GM12872 (cell line): Measurements from ENCODE around the gene POPDC2.

Experiments used
- TF ChIP-seq, protein P1 (sequence below): IDR thresholded peaks from 3 replicates; pipeline ENCODE4 v1.5.1; 2011; ENCODE audit warnings: low read depth, mild to moderate bottlenecking, low read length, moderate library complexity; ENCODE audit not compliant: insufficient read depth

Gene POPDC2

DNA sequence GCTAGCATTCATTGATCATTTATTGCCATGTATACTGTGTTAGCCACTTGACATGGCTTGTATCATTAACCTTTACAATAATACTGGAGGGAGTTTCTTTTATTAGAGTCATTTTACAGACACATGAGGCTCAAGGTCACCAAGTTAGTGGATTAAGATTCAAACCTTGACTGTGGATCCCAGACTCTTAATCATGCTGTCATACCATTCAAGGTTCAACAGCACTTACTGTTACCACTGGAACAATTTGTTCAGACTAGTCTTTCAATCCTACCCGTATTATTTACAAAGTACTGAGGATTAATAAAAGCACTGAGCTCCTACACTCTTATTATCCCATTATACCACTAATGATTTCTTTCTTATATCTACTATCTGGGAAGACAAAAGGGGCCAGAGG lies 15.6 kb upstream of the POPDC2 start:
- TF ChIP-seq, protein P1, sequence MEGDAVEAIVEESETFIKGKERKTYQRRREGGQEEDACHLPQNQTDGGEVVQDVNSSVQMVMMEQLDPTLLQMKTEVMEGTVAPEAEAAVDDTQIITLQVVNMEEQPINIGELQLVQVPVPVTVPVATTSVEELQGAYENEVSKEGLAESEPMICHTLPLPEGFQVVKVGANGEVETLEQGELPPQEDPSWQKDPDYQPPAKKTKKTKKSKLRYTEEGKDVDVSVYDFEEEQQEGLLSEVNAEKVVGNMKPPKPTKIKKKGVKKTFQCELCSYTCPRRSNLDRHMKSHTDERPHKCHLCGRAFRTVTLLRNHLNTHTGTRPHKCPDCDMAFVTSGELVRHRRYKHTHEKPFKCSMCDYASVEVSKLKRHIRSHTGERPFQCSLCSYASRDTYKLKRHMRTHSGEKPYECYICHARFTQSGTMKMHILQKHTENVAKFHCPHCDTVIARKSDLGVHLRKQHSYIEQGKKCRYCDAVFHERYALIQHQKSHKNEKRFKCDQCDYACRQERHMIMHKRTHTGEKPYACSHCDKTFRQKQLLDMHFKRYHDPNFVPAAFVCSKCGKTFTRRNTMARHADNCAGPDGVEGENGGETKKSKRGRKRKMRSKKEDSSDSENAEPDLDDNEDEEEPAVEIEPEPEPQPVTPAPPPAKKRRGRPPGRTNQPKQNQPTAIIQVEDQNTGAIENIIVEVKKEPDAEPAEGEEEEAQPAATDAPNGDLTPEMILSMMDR = no peak

GRCh38 chr3:119675188-119675874 lies 14.9 kb upstream of the POPDC2 start:
- TF ChIP-seq, protein P1 = no peak

- TF ChIP-seq, protein P1 = no peak
Measured at GRCh38 chr3:119673875-119674274, 13.5 kb upstream of the POPDC2 start.

DNA sequence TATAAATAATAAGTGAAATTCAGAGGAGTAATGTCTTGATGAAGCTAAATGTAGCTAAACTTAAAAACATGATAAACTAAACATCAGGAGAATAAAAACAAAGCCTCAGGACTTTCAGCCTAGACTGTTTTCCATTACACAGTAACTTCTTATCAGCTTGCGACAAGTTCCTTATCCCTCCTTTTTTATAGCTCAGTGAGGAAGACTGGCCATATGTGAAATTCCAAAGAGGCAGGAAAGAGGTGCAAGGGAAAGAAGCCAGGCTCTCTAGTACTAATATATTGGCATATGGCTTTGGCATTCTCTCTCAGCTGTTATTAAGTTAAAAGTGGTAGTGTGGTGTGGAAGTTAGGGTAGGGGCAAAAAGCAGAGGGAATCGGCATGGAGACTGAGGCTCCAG lies 12.4 kb upstream of the POPDC2 start:
- TF ChIP-seq, protein P1 = no peak

- TF ChIP-seq, protein P1 = no peak
Measured at GRCh38 chr3:119669906-119670570, 9.6 kb upstream of the POPDC2 start.

DNA sequence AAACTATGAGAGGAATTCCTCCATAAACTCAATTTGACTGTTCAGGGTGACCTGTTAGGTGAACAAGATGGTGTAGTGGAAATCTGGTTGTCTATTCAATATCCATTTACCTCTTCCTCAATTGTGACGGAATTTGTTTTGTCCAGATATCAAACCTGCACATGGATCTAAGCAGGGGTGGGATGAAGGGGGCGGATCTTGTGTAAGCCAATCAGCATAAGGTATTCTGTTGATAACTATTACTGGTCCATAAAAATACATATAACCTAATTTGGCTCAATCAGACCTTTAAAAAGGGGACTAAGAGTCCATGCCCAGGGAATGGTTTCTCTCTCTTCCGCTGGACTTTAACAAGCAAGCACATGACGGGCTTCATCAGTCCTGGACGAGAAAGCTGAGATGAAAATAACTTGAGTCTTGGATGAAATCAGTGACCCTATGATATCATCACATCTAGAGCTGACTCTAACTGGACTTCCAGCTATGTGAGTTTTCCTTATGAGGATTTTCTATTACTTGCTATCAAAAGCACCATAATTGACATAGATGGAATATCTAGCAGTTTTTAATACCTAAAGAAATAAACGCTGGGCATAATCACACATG lies 5.7 kb upstream of the POPDC2 start:
- TF ChIP-seq, protein P1 = no peak

DNA sequence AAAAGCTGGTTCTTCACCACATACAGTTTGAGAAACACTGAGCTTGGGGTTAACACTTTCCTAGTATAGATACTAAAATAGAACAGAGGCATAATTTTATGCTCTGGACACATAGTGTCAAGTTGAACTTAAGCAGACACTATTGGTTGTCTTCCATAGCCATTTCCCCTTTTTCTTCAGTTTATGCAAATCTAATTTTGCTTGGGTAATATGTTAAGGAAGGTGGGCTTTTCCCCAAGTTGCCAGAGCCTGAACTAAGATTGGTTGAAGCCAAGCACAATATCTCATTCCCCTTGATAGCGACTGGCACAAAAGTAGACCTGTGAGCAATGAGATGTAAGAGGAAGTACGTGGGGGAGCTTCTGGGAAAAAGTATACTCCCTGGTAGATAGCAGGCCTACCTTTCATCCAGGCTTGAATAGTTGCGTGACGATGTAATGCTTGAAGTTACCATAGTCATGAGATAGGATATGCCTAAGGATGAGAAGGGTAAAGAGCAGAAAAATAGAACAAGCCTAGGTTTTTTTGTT lies 4.5 kb upstream of the POPDC2 start:
- TF ChIP-seq, protein P1 = no peak
